Activated CD8-positive, alpha-beta memory T cell treated with anti-CD3 and anti-CD28 coated beads for 4 hours (primary cell): ENCODE results near the gene SRGAP1.

Experiments
- DNase-seq, 2 donors: peaks; one replicate each; pipeline ENCODE4 v3.0.0-alpha.2; 2020; ENCODE audit warnings: low read depth in 2 of 2

Gene SRGAP1

GRCh38 chr12:63844391-63845341 is at the start of gene SRGAP1:
TSS of gene SRGAP1 (plus strand) at chr12:63844700. CDS start at chr12:63844817, 117 bp downstream.
- DNase-seq = no peak

- no peak for DNase-seq
These were observed 49.3 kb upstream of the SRGAP1 start for GRCh38 chr12:63795032-63795687.

GRCh38 chr12:63795944-63796343 is 48.6 kb upstream of the SRGAP1 start:
- DNase-seq = no peak

GRCh38 chr12:63802012-63802608 is 42.4 kb upstream of the SRGAP1 start:
- DNase-seq = no peak

- no peak for DNase-seq
These were observed 39.8 kb upstream of the SRGAP1 start for GRCh38 chr12:63804746-63805145.

GRCh38 chr12:63805704-63806672 is 38.5 kb upstream of the SRGAP1 start:
- no peak for DNase-seq

- no peak for DNase-seq
These were observed 35.9 kb upstream of the SRGAP1 start for GRCh38 chr12:63808631-63809030.

GRCh38 chr12:63809566-63809965 is 34.9 kb upstream of the SRGAP1 start:
- no peak for DNase-seq

GRCh38 chr12:63811334-63811733 is 33.2 kb upstream of the SRGAP1 start:
- no peak for DNase-seq

GRCh38 chr12:63811755-63812154 is 32.7 kb upstream of the SRGAP1 start:
- no peak for DNase-seq

- no peak for DNase-seq
These were observed 30.2 kb upstream of the SRGAP1 start for GRCh38 chr12:63814146-63814772.

GRCh38 chr12:63815482-63815852 is 29.0 kb upstream of the SRGAP1 start:
- DNase-seq = no peak

- DNase-seq = no peak
These were observed 28.5 kb upstream of the SRGAP1 start for GRCh38 chr12:63816031-63816430.

- no peak for DNase-seq
These were observed 24.1 kb upstream of the SRGAP1 start for GRCh38 chr12:63820427-63820826.

GRCh38 chr12:63821781-63822251 is 22.7 kb upstream of the SRGAP1 start:
- no peak for DNase-seq

- DNase-seq = no peak
These were observed 22.1 kb upstream of the SRGAP1 start for GRCh38 chr12:63822352-63822751.

- no peak for DNase-seq
These were observed 21.5 kb upstream of the SRGAP1 start for GRCh38 chr12:63823040-63823439.

GRCh38 chr12:63826006-63826585 is 18.4 kb upstream of the SRGAP1 start:
- DNase-seq = no peak

- no peak for DNase-seq
These were observed 15.6 kb upstream of the SRGAP1 start for GRCh38 chr12:63828867-63829266.

GRCh38 chr12:63836046-63836445 is 8.5 kb upstream of the SRGAP1 start:
- no peak for DNase-seq
